ENCODE results near the gene RCHY1.

Gene RCHY1

DNA sequence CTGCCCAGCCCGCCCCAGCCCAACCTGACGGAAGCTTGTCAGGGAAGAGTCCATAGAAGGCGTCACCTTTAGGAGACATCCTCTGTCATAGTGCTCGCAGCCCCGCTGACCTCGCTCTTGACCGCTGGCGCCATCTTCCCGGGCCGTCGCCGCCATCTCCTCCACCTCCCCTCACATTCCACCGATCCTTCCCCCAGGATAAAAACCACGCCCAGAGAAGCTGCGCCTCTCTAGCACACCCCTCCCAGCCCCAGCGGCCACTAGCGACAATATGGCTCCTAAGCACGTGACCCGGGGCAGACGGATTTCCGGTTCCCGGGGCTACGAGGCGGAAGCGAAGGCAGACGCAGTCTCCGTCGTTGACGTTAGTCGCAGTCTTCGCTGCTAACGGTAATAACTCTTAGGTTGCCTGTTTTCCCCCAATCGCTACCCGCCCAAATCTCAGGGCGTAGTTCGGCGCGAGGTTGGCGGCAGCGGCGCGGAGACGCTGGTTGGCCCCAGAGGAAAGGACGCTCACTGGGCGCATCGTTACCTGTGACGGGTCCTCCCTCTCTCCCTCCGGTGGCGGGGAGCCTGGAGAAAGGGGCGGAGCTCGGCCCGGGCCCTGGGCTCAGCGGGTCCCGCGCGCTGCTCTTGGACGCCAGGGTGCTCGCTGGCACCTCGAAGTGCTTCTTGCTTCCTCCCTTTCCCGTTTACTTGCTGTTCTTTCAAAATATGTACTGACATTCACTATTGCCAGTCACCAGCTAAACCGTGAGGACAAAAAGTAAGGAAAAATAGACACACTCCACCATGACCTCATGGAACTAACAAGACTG lies at the start of gene RCHY1, which contains the start of gene THAP6:
TSS of gene RCHY1 (minus strand) at position 273 of the 818 bp plus-strand sequence. CDS start at position 156, 117 bp downstream.
TSS of gene THAP6 (plus strand) at position 343 of the 818 bp plus-strand sequence. CDS start 980 bp downstream, outside the sequence.
- DNase-seq (ENCODE audit: low read depth) = peak; percentile 92
- H3K4me3 ChIP-seq (ENCODE audit: low read depth, low read length) = peak within 1 kb of the TSS; percentile 81
- TF ChIP-seq, protein P1, sequence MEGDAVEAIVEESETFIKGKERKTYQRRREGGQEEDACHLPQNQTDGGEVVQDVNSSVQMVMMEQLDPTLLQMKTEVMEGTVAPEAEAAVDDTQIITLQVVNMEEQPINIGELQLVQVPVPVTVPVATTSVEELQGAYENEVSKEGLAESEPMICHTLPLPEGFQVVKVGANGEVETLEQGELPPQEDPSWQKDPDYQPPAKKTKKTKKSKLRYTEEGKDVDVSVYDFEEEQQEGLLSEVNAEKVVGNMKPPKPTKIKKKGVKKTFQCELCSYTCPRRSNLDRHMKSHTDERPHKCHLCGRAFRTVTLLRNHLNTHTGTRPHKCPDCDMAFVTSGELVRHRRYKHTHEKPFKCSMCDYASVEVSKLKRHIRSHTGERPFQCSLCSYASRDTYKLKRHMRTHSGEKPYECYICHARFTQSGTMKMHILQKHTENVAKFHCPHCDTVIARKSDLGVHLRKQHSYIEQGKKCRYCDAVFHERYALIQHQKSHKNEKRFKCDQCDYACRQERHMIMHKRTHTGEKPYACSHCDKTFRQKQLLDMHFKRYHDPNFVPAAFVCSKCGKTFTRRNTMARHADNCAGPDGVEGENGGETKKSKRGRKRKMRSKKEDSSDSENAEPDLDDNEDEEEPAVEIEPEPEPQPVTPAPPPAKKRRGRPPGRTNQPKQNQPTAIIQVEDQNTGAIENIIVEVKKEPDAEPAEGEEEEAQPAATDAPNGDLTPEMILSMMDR (IDR thresholded peaks at IDR 0.05; ENCODE audit: control insufficient read depth, extremely low read depth, insufficient read depth) = no peak

DNA sequence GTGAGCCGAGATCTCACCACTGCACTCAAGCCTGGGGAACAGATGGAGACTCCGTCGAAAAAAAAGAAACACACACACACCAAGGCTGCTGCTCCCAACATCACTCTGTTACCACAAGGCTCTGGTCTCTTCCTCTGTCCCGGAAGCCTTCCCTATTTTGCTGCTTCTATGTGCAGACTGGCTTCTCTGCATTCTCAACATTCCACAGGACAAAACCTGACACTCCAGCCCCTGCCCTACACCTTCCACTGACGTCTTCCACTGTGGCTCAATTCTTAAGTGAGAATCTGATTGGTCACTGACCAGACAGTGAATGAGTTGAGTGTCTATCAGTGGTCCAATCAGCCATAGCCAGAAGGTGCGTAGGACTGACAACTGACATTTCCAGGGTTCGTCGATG lies 47.6 kb upstream of the RCHY1 start:
- no peak for DNase-seq (ENCODE audit: low read depth)
- H3K4me3 ChIP-seq (ENCODE audit: low read depth, low read length) = no peak overlapping the region
- TF ChIP-seq, protein P1 (IDR thresholded peaks at IDR 0.05; ENCODE audit: control insufficient read depth, extremely low read depth, insufficient read depth) = no peak

DNA sequence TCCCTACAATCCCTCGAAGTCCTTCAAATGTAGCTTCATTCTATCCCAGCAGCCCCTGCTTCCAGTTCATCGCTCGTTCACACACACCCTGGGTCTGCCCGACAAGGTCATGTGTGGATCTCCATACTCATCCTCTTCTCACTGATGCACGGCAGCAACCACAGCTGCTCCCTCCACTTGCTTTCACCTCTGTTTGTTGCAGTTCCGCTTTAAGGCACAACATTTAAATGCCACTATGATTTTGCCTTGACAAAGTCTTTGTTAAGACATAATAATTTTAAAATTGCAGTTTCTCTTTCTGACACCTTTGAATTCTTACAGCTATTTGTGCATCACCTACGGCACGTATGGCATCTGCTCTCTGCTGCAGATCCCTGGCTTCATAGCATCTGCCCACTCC lies 43.5 kb upstream of the RCHY1 start:
- TF ChIP-seq, protein P1 (IDR thresholded peaks at IDR 0.05; ENCODE audit: control insufficient read depth, extremely low read depth, insufficient read depth) = no peak
- no peak overlapping the region for H3K4me3 ChIP-seq (ENCODE audit: low read depth, low read length)
- DNase-seq (ENCODE audit: low read depth) = no peak

DNA sequence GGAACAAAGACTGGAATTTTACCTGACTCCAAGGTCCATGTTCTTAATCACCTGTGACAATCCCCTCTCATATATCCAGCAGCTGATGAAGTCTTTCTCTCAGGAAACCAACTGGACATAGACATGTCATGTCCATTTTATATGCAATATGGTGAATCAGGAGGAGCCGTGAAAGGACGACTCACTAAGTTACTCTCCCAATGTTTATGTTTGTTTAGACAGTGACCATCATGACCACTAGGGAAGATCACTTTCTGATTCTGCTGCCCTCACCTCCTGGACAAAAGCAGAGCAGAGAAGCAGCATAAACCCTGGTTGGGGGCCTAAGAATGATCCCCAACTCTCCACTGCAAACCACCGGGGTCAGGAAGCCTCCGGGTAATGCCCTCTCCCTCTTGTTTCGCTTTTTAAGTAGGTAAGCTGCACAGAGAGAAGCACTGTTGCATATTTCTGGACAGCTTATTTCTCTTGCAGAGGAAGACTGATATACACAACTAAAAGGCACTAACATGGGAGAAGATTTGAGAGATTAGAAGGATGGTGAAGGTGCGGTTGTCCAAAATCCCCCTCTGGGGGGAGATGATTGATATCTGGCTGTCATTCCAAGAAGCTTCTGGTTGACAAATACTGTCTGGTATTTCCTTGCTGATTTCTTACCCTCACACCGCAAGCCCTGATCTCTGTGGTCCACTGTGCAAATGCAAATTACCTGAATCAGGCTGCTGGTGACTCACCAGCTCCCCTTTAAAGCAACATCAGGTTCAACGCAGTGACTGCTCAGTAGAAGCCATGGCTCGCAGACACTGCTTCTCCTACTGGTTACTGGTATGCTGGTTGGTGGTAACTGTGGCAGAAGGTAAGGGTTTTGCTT lies 41.3 kb upstream of the RCHY1 start, which contains the start of gene ODAPH:
TSS of gene ODAPH (plus strand) at position 773 of the 871 bp plus-strand sequence. CDS start at position 790, 17 bp downstream.
- DNase-seq (ENCODE audit: low read depth) = no peak
- H3K4me3 ChIP-seq (ENCODE audit: low read depth, low read length) = no peak within 1 kb of the TSS

DNA sequence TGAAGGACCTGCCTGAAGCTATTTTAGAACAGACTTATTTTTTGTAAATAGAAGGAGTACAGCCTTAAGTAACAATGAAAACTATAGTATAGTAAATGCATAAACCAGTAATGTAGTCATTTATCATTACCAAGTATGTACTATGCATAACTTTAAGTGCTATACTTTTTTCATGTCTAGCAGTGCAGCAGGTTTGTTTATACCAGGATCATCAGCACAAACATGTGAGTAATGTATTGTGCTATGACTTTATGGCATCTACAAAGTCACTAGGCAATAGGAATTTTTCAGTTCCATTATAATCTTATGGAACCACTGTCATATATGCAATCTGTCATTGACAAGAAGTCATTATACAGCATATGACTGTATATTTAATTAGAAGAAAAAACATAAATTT lies 38.2 kb upstream of the RCHY1 start:
- no peak overlapping the region for H3K4me3 ChIP-seq (ENCODE audit: low read depth, low read length)
- TF ChIP-seq, protein P1 (IDR thresholded peaks at IDR 0.05; ENCODE audit: control insufficient read depth, extremely low read depth, insufficient read depth) = no peak
- no peak for DNase-seq (ENCODE audit: low read depth)

More for the DNA sequence above, 41.3 kb upstream of the RCHY1 start, which contains the start of gene ODAPH:
- TF ChIP-seq, protein P1 (IDR thresholded peaks at IDR 0.05; ENCODE audit: control insufficient read depth, extremely low read depth, insufficient read depth) = peak; percentile 22; the same call in 1 of the 2 replicates

DNA sequence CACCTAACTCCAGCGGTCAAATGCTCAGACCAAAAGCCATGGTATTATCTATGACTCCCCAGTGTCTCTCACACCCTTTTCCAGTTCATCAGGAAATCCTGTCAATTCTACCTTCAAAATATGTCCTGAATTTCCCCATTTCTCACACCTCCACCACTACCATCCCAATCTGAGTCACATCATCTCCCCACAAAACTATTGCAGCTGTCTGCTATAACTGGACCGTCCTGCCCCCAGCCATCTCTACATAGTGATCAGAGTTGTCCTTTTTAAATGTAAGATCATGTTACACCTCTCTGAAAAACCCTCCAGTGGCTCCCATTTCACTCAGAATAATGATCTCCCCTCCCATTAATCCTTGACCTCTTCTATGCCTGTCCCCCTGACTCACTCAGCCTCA lies 34.8 kb upstream of the RCHY1 start:
- DNase-seq (ENCODE audit: low read depth) = no peak
- TF ChIP-seq, protein P1 (IDR thresholded peaks at IDR 0.05; ENCODE audit: control insufficient read depth, extremely low read depth, insufficient read depth) = no peak
- no peak overlapping the region for H3K4me3 ChIP-seq (ENCODE audit: low read depth, low read length)
